Measurements from ENCODE around the gene LY6G5C.

DNA sequence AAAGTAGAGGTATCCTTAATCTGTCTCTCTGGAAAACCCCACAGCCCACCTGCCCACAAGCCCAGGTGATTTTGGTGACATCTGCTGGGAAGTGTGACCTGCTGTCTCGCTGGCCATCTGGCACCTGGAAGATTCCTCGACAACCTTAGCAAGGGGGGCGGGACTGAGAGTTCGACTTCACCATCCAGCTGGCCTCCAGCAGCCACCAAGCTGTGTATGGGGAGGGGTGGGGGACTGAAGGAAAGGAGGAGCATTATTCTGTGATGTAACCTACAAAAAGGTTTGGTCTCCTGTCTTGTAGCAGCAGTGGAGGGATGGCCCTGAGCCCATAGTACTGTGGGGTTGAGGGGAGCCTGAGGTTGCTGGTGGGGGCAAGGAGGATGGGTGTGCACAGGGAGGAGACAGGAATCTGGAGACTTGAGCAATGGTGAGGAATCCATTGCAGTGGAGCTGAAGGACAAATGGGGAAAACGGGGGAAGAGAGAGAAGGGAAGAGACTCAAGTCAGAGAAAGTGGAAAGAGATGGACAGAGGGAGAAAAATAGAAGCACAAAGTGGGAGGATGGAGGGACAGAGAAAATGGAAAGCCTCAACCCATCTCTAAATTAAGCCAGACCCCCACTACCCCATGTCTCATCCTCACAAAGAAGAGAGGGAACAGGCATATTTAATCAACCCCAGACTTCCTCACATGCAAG lies 29.8 kb upstream of the LY6G5C start:
- no peak for TF ChIP-seq EZH2phosphoT487 (conservative IDR thresholded peaks at IDR 0.05; ENCODE audit: low read length)
- TF ChIP-seq, protein P1, sequence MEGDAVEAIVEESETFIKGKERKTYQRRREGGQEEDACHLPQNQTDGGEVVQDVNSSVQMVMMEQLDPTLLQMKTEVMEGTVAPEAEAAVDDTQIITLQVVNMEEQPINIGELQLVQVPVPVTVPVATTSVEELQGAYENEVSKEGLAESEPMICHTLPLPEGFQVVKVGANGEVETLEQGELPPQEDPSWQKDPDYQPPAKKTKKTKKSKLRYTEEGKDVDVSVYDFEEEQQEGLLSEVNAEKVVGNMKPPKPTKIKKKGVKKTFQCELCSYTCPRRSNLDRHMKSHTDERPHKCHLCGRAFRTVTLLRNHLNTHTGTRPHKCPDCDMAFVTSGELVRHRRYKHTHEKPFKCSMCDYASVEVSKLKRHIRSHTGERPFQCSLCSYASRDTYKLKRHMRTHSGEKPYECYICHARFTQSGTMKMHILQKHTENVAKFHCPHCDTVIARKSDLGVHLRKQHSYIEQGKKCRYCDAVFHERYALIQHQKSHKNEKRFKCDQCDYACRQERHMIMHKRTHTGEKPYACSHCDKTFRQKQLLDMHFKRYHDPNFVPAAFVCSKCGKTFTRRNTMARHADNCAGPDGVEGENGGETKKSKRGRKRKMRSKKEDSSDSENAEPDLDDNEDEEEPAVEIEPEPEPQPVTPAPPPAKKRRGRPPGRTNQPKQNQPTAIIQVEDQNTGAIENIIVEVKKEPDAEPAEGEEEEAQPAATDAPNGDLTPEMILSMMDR (IDR thresholded peaks at IDR 0.05; ENCODE audit: insufficient read depth, low read length, poor library complexity, severe bottlenecking) = no peak

Measured in SU-DHL-6 (cell line).